ENCODE results near the gene PCBP3.
"Not testable (repeated sequence)": the region's sequence is repeated elsewhere in the genome, so short reads cannot be mapped to it uniquely, and the experiment has no call there.

The PCBP3 gene

GRCh38 chr21:45957981-45958600 lies 314.6 kb downstream of the PCBP3 start:
- DNase-seq: no peak

GRCh38 chr21:45959182-45959581 lies 315.7 kb downstream of the PCBP3 start:
- DNase-seq: no peak

GRCh38 chr21:45959779-45960390 lies 316.4 kb downstream of the PCBP3 start:
- DNase-seq: no peak

- not testable (repeated sequence) for DNase-seq
Measured at GRCh38 chr21:45961408-45961807, 317.9 kb downstream of the PCBP3 start.

GRCh38 chr21:45962531-45963231 lies 319.2 kb downstream of the PCBP3 start:
- no peak for DNase-seq

GRCh38 chr21:45963232-45963570 lies 319.7 kb downstream of the PCBP3 start:
- no peak for DNase-seq

GRCh38 chr21:45964649-45965048 lies 321.1 kb downstream of the PCBP3 start:
- no peak for DNase-seq

- DNase-seq: no peak
Measured at GRCh38 chr21:45965084-45965809, 321.7 kb downstream of the PCBP3 start.

- no peak for DNase-seq
Measured at GRCh38 chr21:45966791-45967394, 323.4 kb downstream of the PCBP3 start.

- no peak for DNase-seq
Measured at GRCh38 chr21:45969921-45970673, 326.6 kb downstream of the PCBP3 start.

GRCh38 chr21:45970674-45971615 lies 327.4 kb downstream of the PCBP3 start:
- peak; percentile 85 for DNase-seq

- peak; percentile 87 for DNase-seq
Measured at GRCh38 chr21:45971616-45972352, 328.3 kb downstream of the PCBP3 start.

GRCh38 chr21:45972353-45972715 lies 328.8 kb downstream of the PCBP3 start:
- DNase-seq: peak; percentile 75

GRCh38 chr21:45972716-45973474 lies 329.4 kb downstream of the PCBP3 start:
- peak; percentile 95 for DNase-seq

GRCh38 chr21:45973475-45974072 lies 330.0 kb downstream of the PCBP3 start:
- peak; percentile 94 for DNase-seq

- peak; percentile 80 for DNase-seq
Measured at GRCh38 chr21:45974073-45975019, 330.8 kb downstream of the PCBP3 start.

GRCh38 chr21:45975020-45975666 lies 331.6 kb downstream of the PCBP3 start:
- peak; percentile 76 for DNase-seq

Data from right forelimb (tissue), 1 donor.